HUES6 (cell line): ENCODE results near the gene MRPL37.

Experiments used
- H3K27ac ChIP-seq: 2 replicates; pipeline ENCODE4 v1.7.0; 2013; ENCODE audit warnings: low read depth, mild to moderate bottlenecking, low read length, inconsistent platforms
- H3K27me3 ChIP-seq: 2 replicates; pipeline ENCODE4 v1.6.1; 2013; ENCODE audit warnings: low read length; ENCODE audit not compliant: control insufficient read depth, insufficient read depth
- H3K36me3 ChIP-seq: 2 replicates; pipeline ENCODE4 v1.6.1; 2013; ENCODE audit warnings: low read length; ENCODE audit not compliant: control insufficient read depth, insufficient read depth
- H3K4me1 ChIP-seq: 2 replicates; pipeline ENCODE4 v1.6.1; 2013; ENCODE audit warnings: low read length; ENCODE audit not compliant: control insufficient read depth, insufficient read depth
- H3K4me3 ChIP-seq: 2 replicates; pipeline ENCODE4 v1.5.1; 2013; ENCODE audit warnings: low read depth, low read length
- H3K9ac ChIP-seq: one replicate; pipeline ENCODE4 v1.6.1; 2013; ENCODE audit warnings: mild to moderate bottlenecking, low read length
- H3K9me3 ChIP-seq: 2 replicates; pipeline ENCODE4 v1.6.1; 2013; ENCODE audit warnings: low read depth, low read length; ENCODE audit not compliant: control insufficient read depth, insufficient read depth

The MRPL37 gene

GRCh38 chr1:54255026-54255702 lies 55.2 kb downstream of the MRPL37 start:
- Histone ChIP-seq H3K27me3 (no peaks in the 10 kb centered on the region), H3K4me3 (no peak overlapping the region), H3K9ac (no peak overlapping the region), H3K27ac (no peak overlapping the region), H3K9me3 (no peaks in the 10 kb centered on the region), H3K4me1 (peaks cover 21% of the 10 kb centered on the region), H3K36me3 (peaks cover 21% of the 10 kb centered on the region)

GRCh38 chr1:54256522-54257345 lies 56.8 kb downstream of the MRPL37 start:
- Histone ChIP-seq H3K9me3 (no peaks in the 10 kb centered on the region), H3K27ac (no peak overlapping the region), H3K4me3 (no peak overlapping the region), H3K9ac (no peak overlapping the region), H3K4me1 (peaks cover 18% of the 10 kb centered on the region), H3K36me3 (peaks cover 10% of the 10 kb centered on the region; the same call in 1 of the 2 replicates), H3K27me3 (no peaks in the 10 kb centered on the region)

GRCh38 chr1:54257346-54257620 lies 57.3 kb downstream of the MRPL37 start:
- Histone ChIP-seq H3K36me3 (0 out of 2 replicates have a peak, but pooled peaks cover 4% of the 10 kb centered on the region), H3K4me3 (no peak overlapping the region), H3K4me1 (peaks cover 18% of the 10 kb centered on the region), H3K27ac (no peak overlapping the region), H3K9me3 (no peaks in the 10 kb centered on the region), H3K27me3 (no peaks in the 10 kb centered on the region), H3K9ac (no peak overlapping the region)

GRCh38 chr1:54257876-54258275 lies 57.9 kb downstream of the MRPL37 start:
- Histone ChIP-seq H3K4me1 (peaks cover 18% of the 10 kb centered on the region), H3K4me3 (no peak overlapping the region), H3K9me3 (no peaks in the 10 kb centered on the region), H3K36me3 (0 out of 2 replicates have a peak, but pooled peaks cover 4% of the 10 kb centered on the region), H3K27me3 (no peaks in the 10 kb centered on the region), H3K27ac (no peak overlapping the region), H3K9ac (no peak overlapping the region)

- Histone ChIP-seq H3K27ac (no peak overlapping the region), H3K27me3 (no peaks in the 10 kb centered on the region)
Measured at GRCh38 chr1:54259546-54260140, 59.7 kb downstream of the MRPL37 start.

GRCh38 chr1:54260810-54261209 lies 60.8 kb downstream of the MRPL37 start:
- peaks cover 26% of the 10 kb centered on the region for H3K4me1 ChIP-seq
- no peak overlapping the region for H3K9ac ChIP-seq
- H3K27ac ChIP-seq = no peak overlapping the region
- H3K36me3 ChIP-seq = peaks cover 7% of the 10 kb centered on the region
- H3K27me3 ChIP-seq = no peaks in the 10 kb centered on the region
- no peak overlapping the region for H3K4me3 ChIP-seq
- no peaks in the 10 kb centered on the region for H3K9me3 ChIP-seq

More at GRCh38 chr1:54259546-54260140, 59.7 kb downstream of the MRPL37 start:
- no peak overlapping the region for H3K9ac ChIP-seq
- H3K4me3 ChIP-seq = no peak overlapping the region
- H3K9me3 ChIP-seq = no peaks in the 10 kb centered on the region
- H3K4me1 ChIP-seq = peaks cover 26% of the 10 kb centered on the region
- H3K36me3 ChIP-seq = peaks cover 6% of the 10 kb centered on the region; the same call in 1 of the 2 replicates

- H3K27ac ChIP-seq = no peak overlapping the region
- H3K9ac ChIP-seq = no peak overlapping the region
- H3K27me3 ChIP-seq = no peaks in the 10 kb centered on the region
- peaks cover 7% of the 10 kb centered on the region for H3K36me3 ChIP-seq
- no peak overlapping the region for H3K4me3 ChIP-seq
- H3K4me1 ChIP-seq = peaks cover 18% of the 10 kb centered on the region
- H3K9me3 ChIP-seq = no peaks in the 10 kb centered on the region
Measured at GRCh38 chr1:54262244-54262643, 62.3 kb downstream of the MRPL37 start.

- Histone ChIP-seq H3K27ac (no peak overlapping the region), H3K4me3 (no peak overlapping the region), H3K27me3 (no peaks in the 10 kb centered on the region), H3K4me1 (peaks cover 9% of the 10 kb centered on the region), H3K9me3 (no peaks in the 10 kb centered on the region), H3K9ac (no peak overlapping the region), H3K36me3 (peaks cover 7% of the 10 kb centered on the region)
Measured at GRCh38 chr1:54263601-54264226, 63.7 kb downstream of the MRPL37 start.

GRCh38 chr1:54265126-54265525 lies 65.2 kb downstream of the MRPL37 start:
- peaks cover 7% of the 10 kb centered on the region for H3K36me3 ChIP-seq
- no peak overlapping the region for H3K27ac ChIP-seq
- no peaks in the 10 kb centered on the region for H3K27me3 ChIP-seq
- no peak overlapping the region for H3K4me3 ChIP-seq
- no peaks in the 10 kb centered on the region for H3K9me3 ChIP-seq
- no peak overlapping the region for H3K9ac ChIP-seq
- peaks cover 11% of the 10 kb centered on the region; the same call in 1 of the 2 replicates for H3K4me1 ChIP-seq

GRCh38 chr1:54265659-54266058 lies 65.7 kb downstream of the MRPL37 start:
- Histone ChIP-seq H3K9me3 (no peaks in the 10 kb centered on the region), H3K36me3 (peaks cover 9% of the 10 kb centered on the region), H3K4me3 (no peak overlapping the region), H3K27me3 (no peaks in the 10 kb centered on the region), H3K27ac (no peak overlapping the region), H3K4me1 (peaks cover 11% of the 10 kb centered on the region; the same call in 1 of the 2 replicates), H3K9ac (no peak overlapping the region)
